BE2C (cell line): ENCODE data around the gene CDC34.

Experiments
- DNase-seq: peaks from one replicate; pipeline ENCODE4 v3.0.0-alpha.2; 2020
- H3K27me3 ChIP-seq: fragments of 250-450 bp; sonication (Bioruptor Pico); 2 replicates; pipeline ENCODE4 v1.5.1; 2020; ENCODE audit warnings: mild to moderate bottlenecking
- H3K36me3 ChIP-seq: fragments of 250-450 bp; sonication (Bioruptor Pico); 2 replicates; pipeline ENCODE4 v1.5.1; 2020; ENCODE audit warnings: mild to moderate bottlenecking
- H3K4me1 ChIP-seq: fragments of 250-450 bp; sonication (Bioruptor Pico); 2 replicates; pipeline ENCODE4 v1.5.1; 2020
- H3K4me3 ChIP-seq: 2 replicates; pipeline ENCODE4 v1.5.1; 2011; ENCODE audit warnings: low read depth, low read length
- H3K9me3 ChIP-seq: fragments of 250-450 bp; sonication (Bioruptor Pico); 2 replicates; pipeline ENCODE4 v1.5.1; 2020
- TF ChIP-seq, protein P1 (sequence below): IDR thresholded peaks from 2 replicates; pipeline ENCODE4 v1.5.1; 2012; ENCODE audit warnings: mild to moderate bottlenecking, low read depth, low read length

Gene CDC34

DNA sequence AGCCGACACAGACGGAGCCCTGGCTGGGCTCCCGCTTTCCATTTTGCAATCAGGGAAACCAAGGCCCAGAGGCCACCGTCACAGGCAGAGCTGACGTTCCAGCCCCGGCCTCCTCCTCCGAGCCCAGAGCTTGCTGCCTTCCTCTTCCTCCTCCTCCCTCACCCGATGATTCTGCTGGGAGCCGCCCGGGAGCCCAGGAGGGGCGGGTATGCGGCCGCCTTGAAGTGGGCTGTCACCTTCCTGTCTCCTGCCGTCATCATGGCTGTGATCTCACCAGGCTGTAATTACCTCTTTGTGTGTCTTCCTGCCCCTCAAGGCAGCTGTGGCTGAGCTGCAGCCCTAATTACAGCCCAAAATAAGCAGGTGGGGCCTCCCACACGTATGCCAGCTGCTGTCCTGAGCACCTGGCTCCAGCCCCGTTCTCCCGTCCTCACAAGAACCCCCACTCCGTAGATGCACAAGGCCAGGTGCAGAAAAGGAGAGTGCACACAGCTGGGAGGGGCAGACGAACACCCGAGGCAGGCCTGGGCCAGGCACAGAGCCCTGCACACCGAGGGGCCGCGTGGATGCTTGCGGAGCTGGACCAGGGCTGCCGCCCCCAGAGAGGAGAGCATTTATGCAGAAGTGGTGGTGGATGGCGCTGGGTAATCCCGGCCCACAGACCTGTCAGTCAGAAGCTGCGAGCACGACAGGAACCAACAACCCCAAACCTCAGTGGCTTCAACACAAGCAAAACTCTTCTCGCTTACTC lies 20.3 kb upstream of the CDC34 start:
- TF ChIP-seq, protein P1, sequence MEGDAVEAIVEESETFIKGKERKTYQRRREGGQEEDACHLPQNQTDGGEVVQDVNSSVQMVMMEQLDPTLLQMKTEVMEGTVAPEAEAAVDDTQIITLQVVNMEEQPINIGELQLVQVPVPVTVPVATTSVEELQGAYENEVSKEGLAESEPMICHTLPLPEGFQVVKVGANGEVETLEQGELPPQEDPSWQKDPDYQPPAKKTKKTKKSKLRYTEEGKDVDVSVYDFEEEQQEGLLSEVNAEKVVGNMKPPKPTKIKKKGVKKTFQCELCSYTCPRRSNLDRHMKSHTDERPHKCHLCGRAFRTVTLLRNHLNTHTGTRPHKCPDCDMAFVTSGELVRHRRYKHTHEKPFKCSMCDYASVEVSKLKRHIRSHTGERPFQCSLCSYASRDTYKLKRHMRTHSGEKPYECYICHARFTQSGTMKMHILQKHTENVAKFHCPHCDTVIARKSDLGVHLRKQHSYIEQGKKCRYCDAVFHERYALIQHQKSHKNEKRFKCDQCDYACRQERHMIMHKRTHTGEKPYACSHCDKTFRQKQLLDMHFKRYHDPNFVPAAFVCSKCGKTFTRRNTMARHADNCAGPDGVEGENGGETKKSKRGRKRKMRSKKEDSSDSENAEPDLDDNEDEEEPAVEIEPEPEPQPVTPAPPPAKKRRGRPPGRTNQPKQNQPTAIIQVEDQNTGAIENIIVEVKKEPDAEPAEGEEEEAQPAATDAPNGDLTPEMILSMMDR, result no peak
- Histone ChIP-seq H3K36me3 (peaks cover 7% of the 10 kb centered on the region), H3K4me1 (peaks cover 2% of the 10 kb centered on the region), H3K4me3 (no peak overlapping the region), H3K27me3 (no peaks in the 10 kb centered on the region), H3K9me3 (no peaks in the 10 kb centered on the region)
- DNase-seq, result no peak

DNA sequence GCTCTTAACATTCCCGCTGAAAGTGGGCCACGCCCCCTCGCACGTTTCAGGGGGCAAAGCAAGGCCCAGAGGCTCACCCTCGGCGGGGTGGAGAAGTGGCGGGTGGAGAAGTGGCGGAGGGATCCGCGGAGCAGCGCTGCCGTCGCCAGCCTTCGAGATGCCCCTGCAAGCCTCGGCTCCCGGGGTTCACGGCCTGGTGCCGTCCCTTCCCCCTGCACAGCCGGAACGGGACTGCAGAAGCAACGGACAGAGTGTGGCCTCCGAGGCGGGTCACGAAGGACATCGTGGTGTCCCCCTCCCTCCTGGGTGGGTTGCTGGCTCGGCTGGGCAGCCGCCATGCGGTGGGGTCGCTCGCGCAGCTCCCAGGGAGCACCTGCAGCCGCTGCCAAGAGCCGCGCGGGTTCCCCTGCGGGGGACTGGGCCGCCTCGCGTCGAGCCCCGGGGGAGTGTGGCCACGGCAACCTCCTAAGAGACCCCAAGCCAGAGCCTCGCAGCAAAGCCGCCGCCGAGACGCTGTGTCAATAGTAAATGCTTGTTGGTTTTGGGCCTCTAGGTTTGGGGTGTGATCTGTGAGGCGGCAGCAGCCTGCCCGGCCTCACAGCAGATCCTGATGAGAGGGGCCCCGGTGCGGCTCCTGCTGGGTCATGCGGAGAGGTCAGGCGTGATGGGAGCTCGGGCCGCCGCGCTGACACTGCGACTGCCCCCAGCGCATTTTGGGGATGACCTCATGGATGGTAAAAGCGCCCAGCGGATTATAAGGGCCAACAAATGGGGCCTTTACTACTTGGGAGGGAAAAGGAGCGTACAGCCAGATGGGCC lies 18.8 kb upstream of the CDC34 start:
- Histone ChIP-seq H3K9me3 (no peaks in the 10 kb centered on the region), H3K4me1 (no peaks in the 10 kb centered on the region), H3K4me3 (no peak overlapping the region), H3K27me3 (no peaks in the 10 kb centered on the region), H3K36me3 (peaks cover 7% of the 10 kb centered on the region)
- DNase-seq, result no peak
- TF ChIP-seq, protein P1, result no peak

DNA sequence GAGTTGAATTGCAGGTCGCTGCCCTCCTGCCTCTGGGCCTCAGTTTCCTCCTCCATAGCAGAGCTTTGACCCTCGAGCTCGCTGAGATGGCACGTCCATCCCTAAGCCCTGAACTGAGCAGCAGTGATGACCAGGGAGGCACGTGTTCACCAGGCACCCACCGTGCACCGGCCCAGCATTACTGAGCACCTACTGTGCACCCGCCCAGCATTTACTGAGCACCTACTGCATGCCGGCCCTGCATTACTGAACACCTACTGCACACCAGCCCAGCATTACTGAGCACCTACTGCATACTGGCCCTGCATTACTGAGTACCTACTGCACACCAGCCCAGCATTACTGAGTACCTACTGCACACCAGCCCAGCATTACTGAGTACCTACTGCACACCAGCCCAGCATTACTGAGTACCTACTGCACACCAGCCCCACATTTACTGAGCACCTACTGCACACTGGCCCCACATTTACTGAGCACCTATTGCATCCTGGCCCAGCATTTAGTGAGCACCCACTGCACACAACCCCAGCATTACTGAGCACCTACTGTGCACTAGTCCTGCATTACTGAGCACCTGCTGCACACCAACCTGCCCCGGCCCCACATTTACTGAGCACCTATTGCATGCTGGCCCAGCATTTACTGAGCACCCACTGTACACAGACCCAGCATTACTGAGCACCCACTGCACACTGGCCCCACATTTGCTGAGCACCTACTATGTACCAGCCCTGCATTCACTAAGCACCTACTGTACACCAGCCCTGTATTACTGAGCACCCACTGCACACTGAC lies 18.0 kb upstream of the CDC34 start:
- Histone ChIP-seq H3K27me3 (no peaks in the 10 kb centered on the region), H3K9me3 (no peaks in the 10 kb centered on the region), H3K4me1 (no peaks in the 10 kb centered on the region), H3K36me3 (peaks cover 7% of the 10 kb centered on the region), H3K4me3 (no peak overlapping the region)
- TF ChIP-seq, protein P1, result no peak
- no peak for DNase-seq

DNA sequence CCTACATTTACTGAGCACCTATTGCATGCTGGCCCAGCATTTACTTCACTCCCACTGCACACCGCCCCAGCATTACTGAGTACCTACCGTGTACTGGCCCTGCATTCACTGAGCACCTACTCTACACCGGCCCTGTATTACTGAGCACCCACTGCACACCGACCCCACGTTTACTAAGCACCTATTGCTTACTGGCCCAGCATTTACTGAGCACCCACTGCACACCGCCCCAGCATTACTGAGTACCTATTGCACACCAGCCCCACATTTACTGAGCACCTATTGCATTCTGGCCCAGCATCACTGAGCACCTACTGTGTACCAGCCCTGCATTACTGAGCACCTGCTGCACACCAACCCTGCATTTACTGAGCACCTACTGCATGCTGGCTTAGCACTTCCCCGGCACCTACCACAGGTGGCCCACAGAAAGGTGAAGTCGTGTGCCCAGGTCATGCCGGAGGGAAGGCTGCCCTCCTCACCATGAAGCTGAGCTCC lies 17.3 kb upstream of the CDC34 start:
- Histone ChIP-seq H3K4me3 (no peak overlapping the region), H3K36me3 (peaks cover 6% of the 10 kb centered on the region), H3K27me3 (no peaks in the 10 kb centered on the region), H3K9me3 (no peaks in the 10 kb centered on the region), H3K4me1 (no peaks in the 10 kb centered on the region)
- TF ChIP-seq, protein P1, result no peak
- DNase-seq, result no peak

DNA sequence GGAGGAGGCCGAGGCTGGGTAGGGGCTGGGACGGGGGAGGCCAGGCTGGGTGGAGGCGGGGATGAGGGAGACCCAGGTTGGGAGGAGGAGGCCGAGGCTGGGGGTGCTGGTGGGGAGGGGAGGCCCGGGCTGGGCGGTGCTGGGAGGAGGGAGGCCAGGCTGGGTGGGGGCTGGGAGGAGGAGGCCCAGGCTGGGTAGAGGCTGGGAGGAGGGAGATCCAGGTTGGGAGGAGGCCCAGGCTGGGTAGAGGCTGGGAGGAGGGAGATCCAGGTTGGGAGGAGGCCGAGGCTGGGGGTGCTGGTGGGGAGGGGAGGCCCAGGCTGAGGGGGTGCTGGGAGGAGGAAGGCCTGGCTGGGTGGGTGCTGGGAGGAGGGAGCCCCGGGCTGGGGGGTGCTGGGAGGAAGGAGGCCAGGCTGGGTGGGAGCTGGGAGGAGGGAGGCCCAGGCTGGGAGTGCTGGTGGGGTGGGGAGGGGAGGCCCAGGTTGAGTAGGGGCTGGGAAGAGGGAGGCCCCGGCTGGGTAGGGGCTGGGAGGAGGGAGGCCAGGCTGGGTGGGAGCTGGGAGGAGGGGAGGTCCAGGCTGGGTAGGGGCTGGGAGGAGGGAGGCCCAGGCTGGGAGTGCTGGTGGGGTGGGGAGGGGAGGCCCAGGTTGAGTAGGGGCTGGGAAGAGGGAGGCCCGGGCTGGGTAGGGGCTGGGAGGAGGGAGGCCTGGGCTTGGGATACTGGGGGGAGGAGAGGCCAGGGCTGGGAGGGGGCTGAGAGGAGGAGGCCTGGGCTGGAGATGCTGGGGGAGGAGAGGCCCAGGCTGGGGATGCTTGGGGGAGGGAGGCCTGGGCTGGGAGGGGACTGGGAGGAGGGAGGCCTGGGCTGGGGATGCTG lies 13.6 kb upstream of the CDC34 start:
- Histone ChIP-seq H3K4me3 (no peak overlapping the region), H3K36me3 (peaks cover 5% of the 10 kb centered on the region), H3K9me3 (peaks cover 5% of the 10 kb centered on the region; the same call in 1 of the 2 replicates), H3K27me3 (no peaks in the 10 kb centered on the region), H3K4me1 (no peaks in the 10 kb centered on the region)
- no peak for DNase-seq
- TF ChIP-seq, protein P1, result no peak
